MM.1S (cell line): ENCODE measurements around the gene TRMT6.

Experiments used
- DNase-seq: peaks from one replicate; pipeline ENCODE4 v3.0.0-alpha.2; 2015
- H2AFZ ChIP-seq: fragments of 300-600 bp; sonication (generic); 2 replicates; pipeline ENCODE4 v1.6.0; 2016; ENCODE audit warnings: antibody characterized with exemption, low read length
- H3F3A ChIP-seq: fragments of 300-600 bp; sonication (generic); 2 replicates; pipeline ENCODE4 v1.6.1; 2016; ENCODE audit warnings: mild to moderate bottlenecking, antibody characterized with exemption, low read length, moderate library complexity, mixed read lengths; ENCODE audit not compliant: insufficient read depth
- H3K27ac ChIP-seq: fragments of 300-600 bp; sonication (generic); 2 replicates; pipeline ENCODE4 v1.5.1; 2016; ENCODE audit warnings: mild to moderate bottlenecking, low read length
- H3K27me3 ChIP-seq: fragments of 300-600 bp; sonication (generic); replicated peaks from 2 replicates; pipeline ENCODE4 v1.6.0; 2016; ENCODE audit warnings: low read length; ENCODE audit not compliant: insufficient read depth
- H3K36me3 ChIP-seq: fragments of 300-600 bp; sonication (generic); replicated peaks from 2 replicates; pipeline ENCODE4 v1.6.1; 2016; ENCODE audit warnings: mild to moderate bottlenecking, low read length, mixed read lengths; ENCODE audit not compliant: insufficient read depth
- H3K4me1 ChIP-seq: fragments of 300-600 bp; sonication (generic); 2 replicates; pipeline ENCODE4 v1.6.1; 2016; ENCODE audit warnings: low read length, mixed read lengths
- H3K4me2 ChIP-seq: fragments of 300-600 bp; sonication (generic); 2 replicates; pipeline ENCODE4 v1.6.0; 2016; ENCODE audit warnings: low read depth, low read length
- H3K4me3 ChIP-seq: fragments of 300-600 bp; sonication (generic); 2 replicates; pipeline ENCODE4 v1.5.1; 2016; ENCODE audit warnings: low read length, mixed read lengths
- H3K79me2 ChIP-seq: fragments of 300-600 bp; sonication (generic); 2 replicates; pipeline ENCODE4 v1.6.1; 2016; ENCODE audit warnings: mixed run types, low read length, mixed read lengths
- H3K9ac ChIP-seq: fragments of 300-600 bp; sonication (generic); 2 replicates; pipeline ENCODE4 v1.6.1; 2016; ENCODE audit warnings: low read length, mixed read lengths
- H3K9me2 ChIP-seq: fragments of 300-600 bp; sonication (generic); replicated peaks from 2 replicates; pipeline ENCODE4 v1.6.1; 2016; ENCODE audit warnings: mild to moderate bottlenecking, low read length, mixed read lengths; ENCODE audit not compliant: insufficient read depth
- H3K9me3 ChIP-seq: fragments of 300-600 bp; sonication (generic); replicated peaks from 2 replicates; pipeline ENCODE4 v1.6.1; 2016; ENCODE audit warnings: mild to moderate bottlenecking, low read length, mixed read lengths; ENCODE audit not compliant: insufficient read depth
- H4K20me1 ChIP-seq: fragments of 300-600 bp; sonication (generic); 2 replicates; pipeline ENCODE4 v1.6.1; 2016; ENCODE audit warnings: mild to moderate bottlenecking, low read length, moderate library complexity, mixed read lengths; ENCODE audit not compliant: insufficient read depth
- CTCF ChIP-seq: fragments of 300-600 bp; sonication (generic); IDR thresholded peaks from 2 replicates; pipeline ENCODE4 v1.5.1; 2016; ENCODE audit warnings: antibody characterized with exemption, low read length, mixed read lengths
- EZH2 ChIP-seq: fragments of 300-600 bp; sonication (generic); optimal IDR thresholded peaks from 2 replicates; pipeline ENCODE3; 2017; ENCODE audit warnings: low read depth, mild to moderate bottlenecking, antibody characterized with exemption, low read length, mixed read lengths
- EZH2phosphoT487 ChIP-seq: fragments of 300-600 bp; sonication (generic); IDR thresholded peaks from 2 replicates; pipeline ENCODE4 v1.6.1; 2018; ENCODE audit warnings: antibody characterized with exemption, low read length

Gene TRMT6

GRCh38 chr20:5987383-5987782 is 37.0 kb upstream of the TRMT6 start:
- Histone ChIP-seq H3K4me2 (no peak overlapping the region), H2AFZ (no peak overlapping the region), H3K9me3 (no peaks in the 10 kb centered on the region), H3K27me3 (no peaks in the 10 kb centered on the region), H3K79me2 (no peaks in the 10 kb centered on the region), H3K27ac (no peak overlapping the region), H3K36me3 (peaks cover 3% of the 10 kb centered on the region; the same call in 1 of the 2 replicates), H3K4me1 (no peaks in the 10 kb centered on the region), H4K20me1 (no peaks in the 10 kb centered on the region), H3K4me3 (no peak overlapping the region), H3K9me2 (no peaks in the 10 kb centered on the region), H3K9ac (no peak overlapping the region), H3F3A (no peaks in the 10 kb centered on the region)
- DNase-seq = no peak
- no peak for TF ChIP-seq EZH2phosphoT487
- TF ChIP-seq EZH2 = no peak
- TF ChIP-seq CTCF = no peak

- Histone ChIP-seq H3K9ac (no peak overlapping the region), H2AFZ (no peak overlapping the region), H3K27ac (no peak overlapping the region), H3K79me2 (no peaks in the 10 kb centered on the region), H3F3A (no peaks in the 10 kb centered on the region), H3K4me1 (no peaks in the 10 kb centered on the region), H3K27me3 (no peaks in the 10 kb centered on the region), H3K9me3 (no peaks in the 10 kb centered on the region), H3K4me2 (no peak overlapping the region), H3K36me3 (no peaks in the 10 kb centered on the region), H3K4me3 (no peak overlapping the region), H4K20me1 (no peaks in the 10 kb centered on the region), H3K9me2 (no peaks in the 10 kb centered on the region)
- DNase-seq = no peak
- TF ChIP-seq EZH2 (no peak), EZH2phosphoT487 (no peak), CTCF (no peak)
Measured at GRCh38 chr20:5980720-5981538, 30.6 kb upstream of the TRMT6 start.

GRCh38 chr20:5979801-5980200 is 29.5 kb upstream of the TRMT6 start:
- no peak overlapping the region for H2AFZ ChIP-seq
- no peaks in the 10 kb centered on the region for H3K9me3 ChIP-seq
- H3K27ac ChIP-seq = no peak overlapping the region
- H3K9ac ChIP-seq = no peak overlapping the region
- H4K20me1 ChIP-seq = no peaks in the 10 kb centered on the region
- no peaks in the 10 kb centered on the region for H3K4me1 ChIP-seq
- H3F3A ChIP-seq = no peaks in the 10 kb centered on the region
- no peaks in the 10 kb centered on the region for H3K36me3 ChIP-seq
- no peak overlapping the region for H3K4me2 ChIP-seq
- H3K4me3 ChIP-seq = no peak overlapping the region
- DNase-seq = no peak
- H3K27me3 ChIP-seq = no peaks in the 10 kb centered on the region
- TF ChIP-seq CTCF = no peak
- no peak for TF ChIP-seq EZH2
- no peak for TF ChIP-seq EZH2phosphoT487
- no peaks in the 10 kb centered on the region for H3K9me2 ChIP-seq
- H3K79me2 ChIP-seq = no peaks in the 10 kb centered on the region
